Measurements from ENCODE around the gene HAND2.

Gene HAND2

GRCh38 chr4:173536808-173537429 lies 6.9 kb upstream of the HAND2 start:
- DNase-seq (ENCODE audit: low read depth) = no peak

- no peak for DNase-seq (ENCODE audit: low read depth)
Observed at GRCh38 chr4:173535957-173536356, 5.9 kb upstream of the HAND2 start.

- no peak for DNase-seq (ENCODE audit: low read depth)
Observed at GRCh38 chr4:173535165-173535902, 5.3 kb upstream of the HAND2 start.

DNA sequence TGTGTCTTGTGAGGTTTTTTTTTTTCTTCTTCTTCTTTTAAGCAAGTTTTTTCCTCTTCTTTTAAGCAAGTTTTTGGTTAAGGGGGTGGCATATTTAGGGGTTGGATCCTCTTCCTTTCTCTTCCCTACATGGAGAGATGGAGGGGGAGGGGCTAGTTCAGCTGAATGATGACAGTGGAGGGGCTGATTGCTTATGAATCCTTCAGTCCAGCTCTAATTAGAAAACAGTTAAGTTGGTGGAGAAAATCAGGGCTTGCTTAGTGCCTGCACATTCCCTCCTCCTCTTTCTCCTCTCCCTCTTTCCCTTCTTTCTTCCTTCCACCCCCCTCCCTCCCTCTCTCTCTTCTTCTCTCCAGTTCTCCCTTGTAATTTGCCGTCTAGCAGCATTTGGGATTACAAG lies 4.4 kb upstream of the HAND2 start:
- no peak for DNase-seq (ENCODE audit: low read depth)

- DNase-seq (ENCODE audit: low read depth) = no peak
Observed at GRCh38 chr4:173532725-173533511, 2.9 kb upstream of the HAND2 start.

- DNase-seq (ENCODE audit: low read depth) = no peak
Observed at GRCh38 chr4:173531086-173531965, 1.3 kb upstream of the HAND2 start.

GRCh38 chr4:173530326-173531085 lies 477 bp upstream of the HAND2 start:
- DNase-seq (ENCODE audit: low read depth) = no peak

- DNase-seq (ENCODE audit: low read depth) = no peak
Observed at GRCh38 chr4:173528378-173529321, 1.4 kb downstream of the HAND2 start.

GRCh38 chr4:173527103-173527891 lies 2.7 kb downstream of the HAND2 start:
- DNase-seq (ENCODE audit: low read depth) = no peak

DNA sequence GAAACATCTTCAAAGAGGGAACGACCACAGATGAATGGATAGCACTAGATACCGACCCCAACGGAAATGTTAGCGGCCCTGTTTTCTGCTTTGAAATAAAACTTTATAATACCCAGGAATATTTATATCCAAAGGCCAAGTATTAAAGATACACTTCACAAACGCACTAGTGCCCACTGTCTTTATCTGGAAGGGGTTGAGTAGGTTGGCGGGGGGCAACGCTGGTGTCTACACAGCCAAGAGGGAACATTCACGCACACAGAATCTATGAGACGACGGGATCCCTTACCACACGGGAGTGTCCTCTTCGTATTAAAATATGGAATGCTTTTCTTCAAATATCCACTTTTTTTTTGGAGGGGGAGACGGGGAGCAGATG lies 3.3 kb downstream of the HAND2 start:
- no peak for DNase-seq (ENCODE audit: low read depth)

GRCh38 chr4:173526027-173526482 lies 4.0 kb downstream of the HAND2 start:
- no peak for DNase-seq (ENCODE audit: low read depth)

- no peak for DNase-seq (ENCODE audit: low read depth)
Observed at GRCh38 chr4:173525118-173526011, 4.7 kb downstream of the HAND2 start.

GRCh38 chr4:173524218-173525117 lies 5.6 kb downstream of the HAND2 start:
- no peak for DNase-seq (ENCODE audit: low read depth)

GRCh38 chr4:173522951-173523395 lies 7.1 kb downstream of the HAND2 start:
- DNase-seq (ENCODE audit: low read depth) = no peak

DNA sequence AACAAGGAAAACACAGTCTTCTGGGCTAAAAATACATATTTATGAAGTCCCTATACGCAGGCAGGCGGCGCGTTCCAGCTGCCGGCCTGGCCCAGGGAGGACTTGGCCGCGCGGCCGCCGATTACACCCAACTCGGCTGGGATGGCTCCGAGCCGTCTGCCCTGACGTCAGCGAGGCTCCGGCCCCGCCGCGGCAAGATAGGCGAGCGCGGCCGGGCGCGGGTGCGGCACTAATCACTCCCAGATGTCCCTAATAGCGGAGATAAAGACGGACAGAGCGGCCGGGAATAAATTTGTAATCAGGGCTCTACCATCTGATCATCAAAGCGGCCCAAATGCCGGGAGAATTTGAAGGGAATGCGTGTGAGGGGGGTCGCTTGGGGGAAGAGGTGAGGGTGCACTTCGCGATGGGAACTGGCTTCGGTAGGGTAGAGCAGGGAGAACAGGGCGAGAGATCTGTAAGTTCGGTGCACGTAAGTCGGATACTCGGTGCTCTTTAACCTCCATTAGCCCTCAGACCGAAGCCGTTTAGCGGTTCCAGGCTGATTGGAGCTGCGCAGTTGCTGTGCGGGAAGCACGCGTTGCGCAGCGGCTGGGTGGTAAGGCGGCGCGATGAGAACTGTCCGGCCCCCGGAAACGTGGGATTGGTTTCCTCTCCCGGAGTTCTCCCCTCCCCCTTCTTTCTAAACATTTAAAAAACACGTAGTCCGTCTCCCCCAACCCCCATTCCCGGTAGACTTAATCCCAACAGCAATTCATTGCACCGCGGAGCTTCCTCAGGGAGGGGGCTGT lies 7.7 kb downstream of the HAND2 start:
- DNase-seq (ENCODE audit: low read depth) = no peak

DNA sequence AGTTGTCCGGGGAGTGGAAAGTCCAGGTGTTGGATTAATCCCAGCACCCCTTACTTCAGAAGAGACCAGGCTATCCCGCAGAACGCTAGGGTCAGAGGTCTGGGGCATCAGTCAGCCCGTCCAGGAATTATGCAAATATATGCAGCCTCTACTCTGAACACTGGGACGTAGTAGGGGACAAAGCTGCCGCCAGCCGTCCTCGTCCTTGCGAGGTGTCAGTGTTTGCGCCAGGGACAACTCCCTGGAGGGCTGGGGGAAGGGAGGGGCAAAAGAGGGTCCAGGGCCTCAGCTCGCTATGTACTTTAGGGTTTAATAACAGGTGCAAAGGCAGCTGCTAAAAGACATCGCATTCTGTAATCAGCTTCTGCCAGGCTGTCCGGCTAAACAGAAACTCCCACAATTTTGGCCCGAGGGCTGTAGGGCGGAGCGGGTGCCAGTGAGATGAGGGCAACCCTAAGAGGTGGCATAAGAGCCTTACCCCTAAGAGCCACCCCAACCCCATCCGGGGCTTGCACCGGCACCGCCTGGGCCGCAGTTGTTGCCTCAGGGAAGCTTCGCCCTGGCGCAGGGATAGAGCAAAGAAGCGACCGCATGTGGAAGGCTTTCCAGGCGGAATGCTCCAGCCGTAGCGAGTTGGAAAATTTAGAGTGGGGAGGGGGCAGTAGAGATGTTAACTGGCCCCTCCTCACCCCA lies 8.4 kb downstream of the HAND2 start:
- no peak for DNase-seq (ENCODE audit: low read depth)

Data from stimulated activated CD8-positive, alpha-beta memory T cell treated with anti-CD3 and anti-CD28 coated beads, Interleukin-4, amount 100 ng/mL, for 24 hours (primary cell).